ENCODE data around the gene RMP24.

The RMP24 gene

GRCh38 chr18:35968278-35968880 lies 4.1 kb upstream of the RMP24 start:
- no peak for DNase-seq
- H3K27ac ChIP-seq: no peak overlapping the region
- peaks cover 9 to 13% (median 11%) of the 10 kb centered on the region in 4 donors for H3K4me1 ChIP-seq
- no peaks in the 10 kb centered on the region for H3K9me3 ChIP-seq
- no peak for ATAC-seq (ENCODE audit: low FRiP score in 2 of 2)
- H3K36me3 ChIP-seq: no peaks in the 10 kb centered on the region
- H3K4me3 ChIP-seq: no peak overlapping the region
- TF ChIP-seq CTCF (IDR thresholded peaks at IDR 0.05) (no peak), POLR2AphosphoS5 (IDR thresholded peaks at IDR 0.05) (no peak), POLR2A (IDR thresholded peaks at IDR 0.05) (no peak), EP300 (IDR thresholded peaks at IDR 0.05) (no peak)
- H3K27me3 ChIP-seq: no peaks in the 10 kb centered on the region
- WGBS, 2 donors: 79 to 85% methylated on average over 9 of the region's 9 CpGs

GRCh38 chr18:35969676-35970075 lies 2.8 kb upstream of the RMP24 start:
- no peak for TF ChIP-seq CTCF (IDR thresholded peaks at IDR 0.05)
- no peak overlapping the region for H3K4me3 ChIP-seq
- H3K27ac ChIP-seq: no peak overlapping the region
- peaks cover 18 to 21% (median 20%) of the 10 kb centered on the region in 4 donors for H3K4me1 ChIP-seq
- H3K9me3 ChIP-seq: no peaks in the 10 kb centered on the region
- no peaks in the 10 kb centered on the region for H3K27me3 ChIP-seq
- peaks cover 0 to 6% (median 0%) of the 10 kb centered on the region in 4 donors for H3K36me3 ChIP-seq
- ATAC-seq (ENCODE audit: low FRiP score in 2 of 2): no peak
- DNase-seq: no peak

- Histone ChIP-seq H3K4me3 (peak overlapping the region; percentile 46 to 96 (median 78)), H3K27me3 (no peaks in the 10 kb centered on the region), H3K9me3 (no peaks in the 10 kb centered on the region), H3K4me1 (peaks cover 18 to 21% (median 20%) of the 10 kb centered on the region in 4 donors), H3K27ac (peak overlapping the region; percentile 91 to 95 (median 92)), H3K36me3 (peaks cover 0 to 26% (median 6%) of the 10 kb centered on the region in 4 donors)
- WGBS, 2 donors: 30 to 31% methylated on average over 15 of the region's 15 CpGs
- ATAC-seq (ENCODE audit: low FRiP score in 2 of 2) (peak; percentile 36 to 37), DNase-seq (no peak)
- TF ChIP-seq POLR2AphosphoS5 (IDR thresholded peaks at IDR 0.05): no peak
- TF ChIP-seq EP300 (IDR thresholded peaks at IDR 0.05): no peak
- TF ChIP-seq POLR2A (IDR thresholded peaks at IDR 0.05): no peak
- no peak for TF ChIP-seq CTCF (IDR thresholded peaks at IDR 0.05)
These were observed 750 bp upstream of the RMP24 start for GRCh38 chr18:35971661-35972196.

- H3K27ac ChIP-seq: peak overlapping the region in 1 of 4 donors; percentile 95
- no peak for TF ChIP-seq CTCF (IDR thresholded peaks at IDR 0.05)
- no peak for TF ChIP-seq POLR2AphosphoS5 (IDR thresholded peaks at IDR 0.05)
- 88 to 96% methylated on average over 12 of the region's 12 CpGs for WGBS, 2 donors
- no peak for ATAC-seq (ENCODE audit: low FRiP score in 2 of 2)
- no peak for DNase-seq
- no peaks in the 10 kb centered on the region for H3K9me3 ChIP-seq
- H3K4me1 ChIP-seq: peaks cover 18 to 21% (median 20%) of the 10 kb centered on the region in 4 donors
- peak overlapping the region in 1 of 4 donors; percentile 96 for H3K4me3 ChIP-seq
- H3K36me3 ChIP-seq: peaks cover 13 to 46% (median 21%) of the 10 kb centered on the region in 4 donors
- no peaks in the 10 kb centered on the region for H3K27me3 ChIP-seq
These were observed 1.2 kb downstream of the RMP24 start for GRCh38 chr18:35973650-35974049.

GRCh38 chr18:35974181-35974580 lies 1.7 kb downstream of the RMP24 start:
- TF ChIP-seq POLR2A (IDR thresholded peaks at IDR 0.05): no peak
- TF ChIP-seq POLR2AphosphoS5 (IDR thresholded peaks at IDR 0.05): no peak
- no peak for TF ChIP-seq CTCF (IDR thresholded peaks at IDR 0.05)
- no peak for TF ChIP-seq EP300 (IDR thresholded peaks at IDR 0.05)
- Histone ChIP-seq H3K36me3 (peaks cover 13 to 51% (median 26%) of the 10 kb centered on the region in 4 donors), H3K9me3 (no peaks in the 10 kb centered on the region), H3K27me3 (no peaks in the 10 kb centered on the region), H3K4me3 (no peak overlapping the region), H3K27ac (no peak overlapping the region), H3K4me1 (peaks cover 18 to 21% (median 20%) of the 10 kb centered on the region in 4 donors)
- DNase-seq (no peak), ATAC-seq (ENCODE audit: low FRiP score in 2 of 2) (no peak)
- 78 to 79% methylated on average over 3 of the region's 3 CpGs for WGBS, 2 donors
